ENCODE measurements around the gene PDZRN4. TPM values are rescaled to one million over a fixed set of nuclear protein-coding genes. Genes with fewer than 3 reads are reported as not detected.

The PDZRN4 gene
- total and polyA plus RNA-seq, 9 donors = 1.5 to 11.0 (median 4.1) TPM

- intact Hi-C loops (cut with DNase I) = no loop called here
- 59 to 75% (median 71%) methylated on average over 13 of the region's 13 CpGs for WGBS, 3 donors
These were observed 343.2 kb downstream of the PDZRN4 start for GRCh38 chr12:41531147-41531829.

GRCh38 chr12:41532072-41532471 lies 344.0 kb downstream of the PDZRN4 start:
- Histone ChIP-seq H3K36me3 (no peaks in the 10 kb centered on the region), H3K4me3 (no peak overlapping the region), H3K27ac (no peak overlapping the region), H3K4me1 (ENCODE audit: insufficient read depth) (no peaks in the 10 kb centered on the region), H3K9me3 (no peaks in the 10 kb centered on the region), H3K27me3 (no peaks in the 10 kb centered on the region)
- no peak for TF ChIP-seq POLR2A (IDR thresholded peaks at IDR 0.05)
- TF ChIP-seq CTCF (IDR thresholded peaks at IDR 0.05) = no peak
- no peak for TF ChIP-seq EP300 (IDR thresholded peaks at IDR 0.05)
- 93 to 98% (median 96%) methylated on average over 2 of the region's 2 CpGs for WGBS, 3 donors
- DNase-seq = no peak
- intact Hi-C loops (cut with DNase I) = no loop called here

More at GRCh38 chr12:41531147-41531829, 343.2 kb downstream of the PDZRN4 start:
- TF ChIP-seq EP300 (IDR thresholded peaks at IDR 0.05) = no peak
- TF ChIP-seq POLR2A (IDR thresholded peaks at IDR 0.05) = no peak
- no peak for TF ChIP-seq CTCF (IDR thresholded peaks at IDR 0.05)
- Histone ChIP-seq H3K27me3 (no peaks in the 10 kb centered on the region), H3K4me1 (ENCODE audit: insufficient read depth) (no peaks in the 10 kb centered on the region), H3K36me3 (no peaks in the 10 kb centered on the region), H3K27ac (no peak overlapping the region), H3K9me3 (no peaks in the 10 kb centered on the region), H3K4me3 (no peak overlapping the region)
- peak in 3 of 5 donors; percentile 11 to 41 (median 37) for DNase-seq

GRCh38 chr12:41536813-41537490 lies 348.8 kb downstream of the PDZRN4 start:
- WGBS, 3 donors = 91 to 92% (median 91%) methylated on average over 4 of the region's 4 CpGs
- no peak overlapping the region for H3K27ac ChIP-seq
- no peak for TF ChIP-seq EP300 (IDR thresholded peaks at IDR 0.05)
- TF ChIP-seq POLR2A (IDR thresholded peaks at IDR 0.05) = no peak
- TF ChIP-seq CTCF (IDR thresholded peaks at IDR 0.05) = no peak
- H3K4me3 ChIP-seq = no peak overlapping the region
- no peaks in the 10 kb centered on the region for H3K9me3 ChIP-seq
- H3K36me3 ChIP-seq = no peaks in the 10 kb centered on the region
- H3K4me1 ChIP-seq (ENCODE audit: insufficient read depth) = no peaks in the 10 kb centered on the region
- intact Hi-C loops (cut with DNase I) = no loop called here
- no peak for DNase-seq
- H3K27me3 ChIP-seq = no peaks in the 10 kb centered on the region

GRCh38 chr12:41537522-41537921 lies 349.4 kb downstream of the PDZRN4 start:
- TF ChIP-seq EP300 (IDR thresholded peaks at IDR 0.05) = no peak
- TF ChIP-seq CTCF (IDR thresholded peaks at IDR 0.05) = no peak
- TF ChIP-seq POLR2A (IDR thresholded peaks at IDR 0.05) = no peak
- Histone ChIP-seq H3K27ac (no peak overlapping the region), H3K27me3 (no peaks in the 10 kb centered on the region), H3K4me1 (ENCODE audit: insufficient read depth) (no peaks in the 10 kb centered on the region), H3K4me3 (no peak overlapping the region), H3K36me3 (no peaks in the 10 kb centered on the region), H3K9me3 (no peaks in the 10 kb centered on the region)
- no peak for DNase-seq
- 96 to 100% (median 97%) methylated on average over 1 of the region's 1 CpG for WGBS, 3 donors
- intact Hi-C loops (cut with DNase I) = no loop called here

Measured in ovary (tissue), 9 donors.